K562 (cell line): Measurements from ENCODE around the gene DRD2. TPM values are rescaled to one million over a fixed set of nuclear protein-coding genes. Genes with fewer than 3 reads are reported as not detected.

ENCODE experiments used
- ATAC-seq: fragments of 200-7000 bp; cut with Tn5 transposase; 3 replicates; pipeline ENCODE4 v1.9.1; 2020; ENCODE audit warnings: moderate library complexity
- BruUV-seq: library from RNA; stranded (reverse); fragments of 400-500 nt; replicated peaks from 2 replicates; lab custom pipeline; 2021; lab: Mats Ljungman, UMichigan
- CTCF ChIA-PET: fragments of 300-600 bp; formaldehyde crosslinking; extraction: SDS; loops from one replicate; lab custom pipeline; 2021; ENCODE audit warnings: low intra/inter-chr PET ratio; lab: Yijun Ruan, JAX
- POLR2A ChIA-PET: fragments of 300-600, 350-650 bp; sonication (Branson Sonifier 250); formaldehyde crosslinking; extraction: SDS; loops from one replicate; lab custom pipeline; 2021; ENCODE audit warnings: antibody characterized with exemption, inconsistent platforms; lab: Yijun Ruan, JAX
- DNase-seq, 4 experiments: peaks; one replicate each; pipeline versions ENCODE4 v3.0.0 to v3.0.0-alpha.2; 2011 to 2018; ENCODE audit warnings: low spot score in 3 of 4, mixed read lengths in 3 of 4; ENCODE audit errors: extremely low read depth in 1 of 4
- FAIRE-seq: peaks from 2 replicates; lab custom pipeline; 2011; peaks lifted over from hg19 to GRCh38; lab: Jason Lieb, UNC
- H2AFZ ChIP-seq: 2 replicates; pipeline ENCODE4 v1.6.0; 2011; ENCODE audit warnings: low read depth, low read length, control low read depth, inconsistent platforms
- H3K27ac ChIP-seq: fragments of 200-600 bp; 3 replicates; pipeline ENCODE4 v1.8.0; 2011; ENCODE audit warnings: low read depth, mild to moderate bottlenecking, control low read depth, inconsistent platforms, low read length, moderate library complexity, mixed read lengths; ENCODE audit errors: extremely low read depth
- H3K27me3 ChIP-seq, 2 experiments: fragments of 300-600 bp in 1 of 2; 2 replicates in 1 of 2; 3 replicates in 1 of 2; pipeline versions ENCODE4 v1.6.0 to v1.8.0; 2011; ENCODE audit warnings: inconsistent platforms in 2 of 2, low read length in 2 of 2, mild to moderate bottlenecking in 1 of 2, mixed read lengths in 1 of 2, moderate library complexity in 1 of 2; ENCODE audit not compliant: control insufficient read depth in 2 of 2, insufficient read depth in 2 of 2
- H3K36me3 ChIP-seq: fragments of 300-600 bp; 3 replicates; pipeline ENCODE4 v1.8.0; 2011; ENCODE audit warnings: mild to moderate bottlenecking, low read length, inconsistent platforms; ENCODE audit not compliant: control insufficient read depth, insufficient read depth
- H3K4me1 ChIP-seq, 2 experiments: fragments of 200-600 bp in 1 of 2; replicated peaks in 1 of 2; 2 replicates in 1 of 2; 3 replicates in 1 of 2; pipeline versions ENCODE4 v1.5.1 to v1.8.0; 2011; ENCODE audit warnings: inconsistent platforms in 2 of 2, low read length in 2 of 2, mild to moderate bottlenecking in 1 of 2, mixed read lengths in 1 of 2, moderate library complexity in 1 of 2; ENCODE audit not compliant: control insufficient read depth in 2 of 2, insufficient read depth in 2 of 2
- H3K4me2 ChIP-seq: 2 replicates; pipeline ENCODE4 v1.6.1; 2011; ENCODE audit warnings: low read length, control low read depth, inconsistent platforms, mixed read lengths; ENCODE audit not compliant: insufficient read depth
- H3K4me3 ChIP-seq: fragments of 200-600 bp; sonication (generic), shearing (Covaris generic); 2 replicates; pipeline ENCODE4 v1.5.1; 2016; ENCODE audit warnings: control low read depth, inconsistent platforms
- H3K79me2 ChIP-seq: fragments of 200-600 bp; 3 replicates; pipeline ENCODE4 v1.8.0; 2011; ENCODE audit warnings: low read length, inconsistent platforms; ENCODE audit not compliant: control insufficient read depth, insufficient read depth
- H3K9ac ChIP-seq, 2 experiments: 2 replicates each; pipeline versions ENCODE4 v1.6.0 to v1.6.1; 2011; ENCODE audit warnings: low read depth in 2 of 2, low read length in 2 of 2, control low read depth in 1 of 2, inconsistent platforms in 1 of 2, mild to moderate bottlenecking in 1 of 2, mixed read lengths in 1 of 2; ENCODE audit not compliant: insufficient read depth in 1 of 2
- H3K9me1 ChIP-seq: one replicate; pipeline ENCODE4 v1.6.0; 2011; ENCODE audit warnings: inconsistent platforms, mild to moderate bottlenecking, low read length, moderate library complexity; ENCODE audit not compliant: control insufficient read depth, insufficient read depth
- H3K9me3 ChIP-seq: replicated peaks from 2 replicates; pipeline ENCODE4 v1.5.1; 2011; ENCODE audit warnings: low read depth, low read length, inconsistent platforms; ENCODE audit not compliant: control insufficient read depth, insufficient read depth
- H4K20me1 ChIP-seq: replicated peaks from 2 replicates; pipeline ENCODE4 v1.6.1; 2011; ENCODE audit warnings: low read length, inconsistent platforms, mixed read lengths; ENCODE audit not compliant: control insufficient read depth, insufficient read depth
- CBX8 ChIP-seq: fragments of 200-600 bp; sonication (generic); IDR thresholded peaks from 2 replicates; pipeline ENCODE4 v1.6.1; 2012; ENCODE audit warnings: borderline replicate concordance, mixed run types, low read depth, mild to moderate bottlenecking, moderate library complexity, mixed read lengths, low read length, control low read depth, inconsistent platforms; ENCODE audit not compliant: poor library complexity, severe bottlenecking; ENCODE audit errors: extremely low read depth
- CTBP1 ChIP-seq: fragments of 450-650 bp; IDR thresholded peaks from 2 replicates; pipeline ENCODE4 v1.6.1; 2016; ENCODE audit warnings: borderline replicate concordance
- NCOA6 ChIP-seq: fragments of 450-650 bp; IDR thresholded peaks from 2 replicates; pipeline ENCODE4 v1.6.1; 2017; ENCODE audit warnings: mild to moderate bottlenecking
- PRPF4 ChIP-seq: fragments of 200-400 bp; formaldehyde crosslinking; IDR thresholded peaks from one replicate; pipeline ENCODE4 v1.6.1; 2017; ENCODE audit warnings: low read length, low read depth, mild to moderate bottlenecking; ENCODE audit not compliant: insufficient read depth, poor library complexity, severe bottlenecking
- REST ChIP-seq, 2 experiments: fragments of 450-650 bp; formaldehyde crosslinking in 1 of 2; IDR thresholded peaks; 2 replicates each; pipeline versions ENCODE4 v1.4.0 to v1.6.1; 2014 to 2020; ENCODE audit warnings: mild to moderate bottlenecking in 2 of 2, borderline replicate concordance in 1 of 2, low read depth in 1 of 2
- ZBTB1 ChIP-seq: sonication (generic); formaldehyde crosslinking; IDR thresholded peaks from 2 replicates; pipeline ENCODE4 v1.8.1; 2023; ENCODE audit warnings: missing genetic modification reagents, low read depth, mild to moderate bottlenecking, borderline replicate concordance
- ZKSCAN1 ChIP-seq: fragments of 150-350 bp; IDR thresholded peaks from 2 replicates; pipeline ENCODE4 v1.6.1; 2016; ENCODE audit warnings: low read depth, low read length
- ZNF23 ChIP-seq: fragments of 250-450 bp; sonication (Bioruptor Pico); IDR thresholded peaks from 2 replicates; pipeline ENCODE4 v1.4.0; 2020; ENCODE audit warnings: mild to moderate bottlenecking
- WGBS: fragments of 100-300 bp; shearing (Covaris generic); methylation state at CpG from one replicate; pipeline ENCODE4 v1.1.6; 2016; ENCODE audit warnings: low coverage, mixed read lengths; ENCODE audit not compliant: insufficient coverage; ENCODE audit errors: missing lambda C conversion rate; 5-methylcytosine and 5-hydroxymethylcytosine counted together
- in situ Hi-C: fragments of 300-500 bp; cut with MboI; formaldehyde crosslinking; loops from 4 replicates; pipeline ENCODE4 v1.15.0; 2018; ENCODE audit warnings: inconsistent platforms, mixed read lengths
- intact Hi-C: fragments of 100-400 bp; cut with micrococcal nuclease; formaldehyde crosslinking; loops from 2 replicates; pipeline ENCODE4 v1.14.2; 2022
- polyA plus RNA-seq, 8 experiments: library from polyadenylated mRNA; depleted of rRNA in 4 of 8; stranded (reverse) in 5 of 8; unstranded in 3 of 8; fragments of >200 nt; fragmentation: Nextera tagmentation in 2 of 8; fragmentation: Illumina TruSeq in 1 of 8; extraction: Ambion mirVana in 2 of 8; extraction: Trizol in 1 of 8; gene quantifications; 2 replicates each; pipeline versions ENCODE4 v1.2.1 to v1.2.3, GENCODE V29; 2011 to 2014; ENCODE audit warnings: inconsistent platforms in 1 of 8, missing spikeins in 1 of 8
- total RNA-seq, 7 experiments: library from RNA; depleted of rRNA in 6 of 7; stranded (reverse); fragments of >200 nt in 6 of 7; fragmentation: Illumina TruSeq in 2 of 7; extraction: Trizol in 2 of 7; gene quantifications; 2 replicates each; pipeline versions ENCODE4 v1.2.1 to v1.2.3, GENCODE V29; 2011 to 2021; ENCODE audit warnings: low replicate concordance in 1 of 7

Gene DRD2
- total and polyA plus RNA-seq, 9 of the 15 experiments (the other 6 are each of a cell fraction or from before 2014, with no cell fraction given) = not detected

- 1% methylated on average over 7 of the region's 7 CpGs for WGBS
- no peaks in the 10 kb centered on the region for H4K20me1 ChIP-seq
- no peaks in the 10 kb centered on the region for H3K9me3 ChIP-seq
- ATAC-seq (no peak), DNase-seq (no peak), FAIRE-seq (no peak)
- no peaks in the 10 kb centered on the region for H3K36me3 ChIP-seq
- ChIA-PET CTCF (no interaction called here), POLR2A (interaction anchor here (0.6 kb wide), 1 partner anchor 258 kb away, joined by 3 read pairs; no protein-coding TSS in a partner anchor)
- H3K4me1 ChIP-seq = peaks cover 0 to 8% of the 10 kb centered on the region in 2 experiments; a peak in 3 of 5 replicates
- intact Hi-C loops (no loop called here), in situ Hi-C loops (no loop called here)
- H3K79me2 ChIP-seq = no peaks in the 10 kb centered on the region
- H3K27me3 ChIP-seq = no peaks in the 10 kb centered on the region
- no peaks in the 10 kb centered on the region for H3K9me1 ChIP-seq
- TF ChIP-seq REST (IDR thresholded peaks at IDR 0.05; ENCODE audit: borderline replicate concordance) (no peak), REST (CRISPR knock-in tag; IDR thresholded peaks at IDR 0.05; ENCODE audit: low read depth) (no peak), CTBP1 (no peak), CBX8 (no peak), ZKSCAN1 (no peak), PRPF4 (no peak), NCOA6 (no peak), ZBTB1 (CRISPR knock-in tag) (no peak), ZNF23 (CRISPR knock-in tag) (no peak)
- H2AFZ ChIP-seq = no peak overlapping the region
- no TSS peak for BruUV-seq
- H3K9ac ChIP-seq = no peak overlapping the region
- no peak overlapping the region for H3K4me3 ChIP-seq
- no peak overlapping the region for H3K27ac ChIP-seq
- no peak overlapping the region for H3K4me2 ChIP-seq
Observed at GRCh38 chr11:113377681-113378412, 97.4 kb downstream of the DRD2 start.
